OCI-LY7 (cell line): ENCODE data around the gene FAM13C. TPM values are rescaled to one million over a fixed set of nuclear protein-coding genes. Genes with fewer than 3 reads are reported as not detected.

ENCODE experiments used
- BruUV-seq: library from RNA; stranded (reverse); fragments of 400-500 nt; replicated peaks from 2 replicates; lab custom pipeline; 2021; lab: Mats Ljungman, UMichigan
- CTCF ChIA-PET: fragments of 300-600 bp; sonication (Branson Sonifier 250); formaldehyde crosslinking; loops from one replicate; lab custom pipeline; 2022; ENCODE audit warnings: antibody characterized with exemption; ENCODE audit not compliant: unreplicated experiment; lab: Charles Lee
- POLR2A ChIA-PET: fragments of 300-600 bp; sonication (Branson Sonifier 250); formaldehyde crosslinking; loops from one replicate; lab custom pipeline; 2022; ENCODE audit warnings: antibody characterized with exemption; lab: Charles Lee
- DNase-seq: peaks from one replicate; pipeline ENCODE4 v3.0.0-alpha.2; 2015; ENCODE audit warnings: low spot score
- H2AFZ ChIP-seq: fragments of 200-600 bp; sonication (generic), shearing (Covaris generic); 2 replicates; pipeline ENCODE4 v1.6.1; 2014; ENCODE audit warnings: mild to moderate bottlenecking, antibody characterized with exemption, low read length, moderate library complexity
- H3K27ac ChIP-seq: fragments of 200-600 bp; sonication (generic); 2 replicates; pipeline ENCODE4 v1.5.1; 2014; ENCODE audit warnings: mixed run types, low read depth, mild to moderate bottlenecking, moderate library complexity, low read length, inconsistent platforms; ENCODE audit not compliant: poor library complexity, severe bottlenecking
- H3K36me3 ChIP-seq: fragments of 200-600 bp; sonication (generic); 2 replicates; pipeline ENCODE4 v1.6.1; 2014; ENCODE audit warnings: mild to moderate bottlenecking, antibody characterized with exemption, low read length, moderate library complexity, mixed read lengths; ENCODE audit not compliant: insufficient read depth
- H3K4me1 ChIP-seq: fragments of 200-600 bp; sonication (generic); 2 replicates; pipeline ENCODE4 v1.5.1; 2014; ENCODE audit warnings: mild to moderate bottlenecking, low read length; ENCODE audit not compliant: insufficient read depth, poor library complexity, severe bottlenecking
- H3K4me2 ChIP-seq: fragments of 200-600 bp; sonication (generic); 2 replicates; pipeline ENCODE4 v1.6.1; 2014; ENCODE audit warnings: mild to moderate bottlenecking, low read length
- H3K4me3 ChIP-seq: fragments of 200-600 bp; sonication (generic); 2 replicates; pipeline ENCODE4 v1.5.1; 2014; ENCODE audit warnings: mild to moderate bottlenecking, low read depth, low read length; ENCODE audit not compliant: poor library complexity, severe bottlenecking
- H3K79me2 ChIP-seq: fragments of 200-600 bp; sonication (generic); 2 replicates; pipeline ENCODE4 v1.6.1; 2016; ENCODE audit warnings: low read depth, mild to moderate bottlenecking, low read length, moderate library complexity, mixed read lengths; ENCODE audit not compliant: insufficient read depth
- H3K9me2 ChIP-seq: fragments of 200-600 bp; sonication (generic); 2 replicates; pipeline ENCODE4 v1.6.1; 2016; ENCODE audit warnings: mild to moderate bottlenecking, low read length, mixed read lengths; ENCODE audit not compliant: insufficient read depth
- H3K9me3 ChIP-seq: fragments of 200-600 bp; sonication (generic); 2 replicates; pipeline ENCODE4 v1.6.1; 2014; ENCODE audit warnings: mild to moderate bottlenecking, mixed run types, low read length, mixed read lengths
- H4K20me1 ChIP-seq: fragments of 200-600 bp; sonication (generic); 2 replicates; pipeline ENCODE4 v1.6.1; 2014; ENCODE audit warnings: mild to moderate bottlenecking, antibody characterized with exemption, low read length, moderate library complexity, mixed read lengths; ENCODE audit not compliant: insufficient read depth
- EZH2phosphoT487 ChIP-seq: fragments of 200-600 bp; sonication (generic); IDR thresholded peaks from 2 replicates; pipeline ENCODE4 v1.6.1; 2018; ENCODE audit warnings: low read depth, borderline replicate concordance, mild to moderate bottlenecking, mixed run types, antibody characterized with exemption, low read length, moderate library complexity, mixed read lengths
- intact Hi-C: fragments of 100-400 bp; cut with micrococcal nuclease; formaldehyde crosslinking; loops from one replicate; pipeline ENCODE4 v1.10.0; 2022; ENCODE audit not compliant: unreplicated experiment
- total RNA-seq, 2 experiments: library from RNA; depleted of rRNA in 1 of 2; stranded (reverse); fragments of >200 nt in 1 of 2; shearing (Covaris generic) in 1 of 2; gene quantifications; 2 replicates each; pipeline ENCODE4 v1.2.3, GENCODE V29; 2014 to 2022
- TF ChIP-seq, protein P1 (sequence below): fragments of 200-600 bp; sonication (generic); conservative IDR thresholded peaks from 2 replicates; pipeline ENCODE4 v1.5.1; 2014; ENCODE audit warnings: mild to moderate bottlenecking, antibody characterized with exemption, low read length, moderate library complexity, mixed read lengths

Gene FAM13C
- total RNA-seq, 2 experiments from 2014 or later = not detected

DNA sequence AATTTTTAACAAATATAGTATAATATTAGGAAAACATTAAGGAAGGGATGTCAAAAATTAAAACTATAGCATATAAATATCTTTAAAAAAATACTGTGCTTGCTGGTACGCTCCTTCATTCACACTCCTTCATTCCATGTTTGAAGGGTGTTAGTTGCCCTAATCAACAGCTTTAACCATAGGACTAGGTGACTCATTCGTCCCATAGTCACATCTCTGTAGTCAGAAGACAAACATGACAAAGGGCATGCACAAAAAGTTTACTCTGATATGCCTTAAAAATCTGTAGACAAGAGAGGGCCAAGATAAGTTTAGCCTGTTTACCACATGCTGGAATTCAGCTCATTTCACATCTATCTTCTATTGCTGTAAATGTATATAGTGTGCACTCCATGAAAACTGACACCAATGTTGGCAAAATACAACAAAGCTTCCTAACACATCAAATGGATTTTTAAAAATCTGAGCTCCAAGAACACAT lies 646 bp downstream of the FAM13C start:
- Histone ChIP-seq H3K4me1 (no peaks in the 10 kb centered on the region), H3K9me3 (no peaks in the 10 kb centered on the region), H3K9me2 (no peaks in the 10 kb centered on the region), H3K4me3 (no peak overlapping the region), H3K27ac (no peak overlapping the region), H2AFZ (no peak overlapping the region), H3K36me3 (no peaks in the 10 kb centered on the region), H4K20me1 (no peaks in the 10 kb centered on the region), H3K79me2 (no peaks in the 10 kb centered on the region), H3K4me2 (no peak overlapping the region)
- ChIA-PET CTCF (no interaction called here), POLR2A (no interaction called here)
- no TSS peak for BruUV-seq
- DNase-seq = no peak
- TF ChIP-seq EZH2phosphoT487 = no peak
- TF ChIP-seq, protein P1, sequence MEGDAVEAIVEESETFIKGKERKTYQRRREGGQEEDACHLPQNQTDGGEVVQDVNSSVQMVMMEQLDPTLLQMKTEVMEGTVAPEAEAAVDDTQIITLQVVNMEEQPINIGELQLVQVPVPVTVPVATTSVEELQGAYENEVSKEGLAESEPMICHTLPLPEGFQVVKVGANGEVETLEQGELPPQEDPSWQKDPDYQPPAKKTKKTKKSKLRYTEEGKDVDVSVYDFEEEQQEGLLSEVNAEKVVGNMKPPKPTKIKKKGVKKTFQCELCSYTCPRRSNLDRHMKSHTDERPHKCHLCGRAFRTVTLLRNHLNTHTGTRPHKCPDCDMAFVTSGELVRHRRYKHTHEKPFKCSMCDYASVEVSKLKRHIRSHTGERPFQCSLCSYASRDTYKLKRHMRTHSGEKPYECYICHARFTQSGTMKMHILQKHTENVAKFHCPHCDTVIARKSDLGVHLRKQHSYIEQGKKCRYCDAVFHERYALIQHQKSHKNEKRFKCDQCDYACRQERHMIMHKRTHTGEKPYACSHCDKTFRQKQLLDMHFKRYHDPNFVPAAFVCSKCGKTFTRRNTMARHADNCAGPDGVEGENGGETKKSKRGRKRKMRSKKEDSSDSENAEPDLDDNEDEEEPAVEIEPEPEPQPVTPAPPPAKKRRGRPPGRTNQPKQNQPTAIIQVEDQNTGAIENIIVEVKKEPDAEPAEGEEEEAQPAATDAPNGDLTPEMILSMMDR = no peak
- intact Hi-C loops = no loop called here

DNA sequence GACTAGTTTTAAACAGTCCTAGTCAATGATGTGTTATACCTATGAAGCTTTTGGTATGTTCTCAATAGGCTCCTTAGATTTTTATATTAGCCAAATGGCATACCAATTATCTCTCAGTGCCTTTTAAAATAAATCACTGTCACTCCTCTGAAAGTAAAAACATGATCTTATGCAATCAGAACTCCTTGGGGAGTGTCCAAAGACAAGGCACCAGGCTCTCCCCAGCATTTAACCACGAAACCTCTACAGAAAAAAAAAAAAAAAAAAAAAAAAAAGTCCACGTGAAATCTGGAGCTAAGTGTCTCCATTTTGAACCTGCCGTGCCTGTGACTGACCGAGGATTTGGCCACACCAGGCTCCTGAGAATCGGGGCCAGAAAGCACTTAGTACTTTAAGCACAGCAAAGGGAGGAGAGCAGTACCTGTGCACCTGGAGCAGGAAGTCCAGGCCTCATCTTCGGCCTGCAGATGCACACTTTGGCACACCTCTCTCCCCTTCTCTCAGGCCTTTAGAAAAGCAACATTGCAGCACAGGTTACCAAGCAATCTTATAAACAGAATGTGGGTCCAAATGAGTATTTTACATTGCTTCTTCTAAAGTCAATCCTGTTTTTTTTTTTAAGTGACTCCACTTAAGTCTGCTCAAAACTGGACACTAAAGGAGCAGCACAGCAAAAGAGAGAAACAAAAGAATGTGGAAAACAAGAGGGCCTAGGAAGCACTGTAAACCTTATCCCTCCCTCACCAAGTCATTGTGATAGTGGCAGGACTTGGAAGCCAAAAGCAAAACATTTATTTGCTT lies 1.5 kb downstream of the FAM13C start:
- Histone ChIP-seq H2AFZ (no peak overlapping the region), H3K27ac (no peak overlapping the region), H3K9me3 (no peaks in the 10 kb centered on the region), H3K36me3 (no peaks in the 10 kb centered on the region), H3K9me2 (no peaks in the 10 kb centered on the region), H3K4me3 (no peak overlapping the region), H3K4me2 (no peak overlapping the region), H3K79me2 (no peaks in the 10 kb centered on the region), H4K20me1 (no peaks in the 10 kb centered on the region), H3K4me1 (no peaks in the 10 kb centered on the region)
- no peak for TF ChIP-seq EZH2phosphoT487
- TF ChIP-seq, protein P1 = no peak
- DNase-seq = no peak
- intact Hi-C loops = no loop called here
- CTCF ChIA-PET = no interaction called here
- no TSS peak for BruUV-seq
- POLR2A ChIA-PET = interaction anchor here (0.7 kb wide), 1 partner anchor 1382 kb away, joined by 8 read pairs; no protein-coding TSS in a partner anchor

DNA sequence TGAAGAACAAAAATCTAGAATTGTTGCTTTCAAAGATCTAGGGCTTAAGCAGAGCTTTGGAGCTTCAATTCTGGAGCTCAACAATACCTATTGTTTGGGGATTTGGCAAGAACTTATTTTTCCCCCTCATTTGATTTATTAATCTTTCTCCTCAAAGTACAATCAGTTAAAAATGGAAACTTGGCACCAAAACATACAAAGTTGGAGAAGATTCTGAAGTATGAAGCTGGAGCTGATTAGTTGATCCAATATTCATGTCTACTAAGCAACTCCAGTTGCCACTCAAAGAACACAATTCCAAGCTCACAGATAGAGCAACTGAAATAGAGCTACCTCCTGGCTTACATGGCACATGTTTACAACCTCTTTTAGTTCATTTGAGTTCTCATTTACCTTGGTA lies 3.8 kb downstream of the FAM13C start:
- H2AFZ ChIP-seq = no peak overlapping the region
- DNase-seq = no peak
- H3K9me2 ChIP-seq = no peaks in the 10 kb centered on the region
- H3K4me1 ChIP-seq = no peaks in the 10 kb centered on the region
- H3K9me3 ChIP-seq = no peaks in the 10 kb centered on the region
- no peaks in the 10 kb centered on the region for H4K20me1 ChIP-seq
- TF ChIP-seq, protein P1 = no peak
- no peak for TF ChIP-seq EZH2phosphoT487
- ChIA-PET POLR2A (interaction anchor here (0.7 to 1.0 kb wide), 2 partner anchors 60 to 138 kb away, joined by 3 read pairs; no protein-coding TSS in a partner anchor), CTCF (no interaction called here)
- H3K4me3 ChIP-seq = no peak overlapping the region
- BruUV-seq = no TSS peak
- intact Hi-C loops = no loop called here
- no peaks in the 10 kb centered on the region for H3K79me2 ChIP-seq
- no peak overlapping the region for H3K27ac ChIP-seq
- H3K36me3 ChIP-seq = no peaks in the 10 kb centered on the region
- H3K4me2 ChIP-seq = no peak overlapping the region
